Non-pigmented ciliary epithelial cell (primary cell): Measurements from ENCODE around the gene RARRES2.

Experiments used
- DNase-seq: peaks from one replicate; pipeline ENCODE4 v3.0.0-alpha.2; 2010; ENCODE audit warnings: low read depth

RARRES2 gene

DNA sequence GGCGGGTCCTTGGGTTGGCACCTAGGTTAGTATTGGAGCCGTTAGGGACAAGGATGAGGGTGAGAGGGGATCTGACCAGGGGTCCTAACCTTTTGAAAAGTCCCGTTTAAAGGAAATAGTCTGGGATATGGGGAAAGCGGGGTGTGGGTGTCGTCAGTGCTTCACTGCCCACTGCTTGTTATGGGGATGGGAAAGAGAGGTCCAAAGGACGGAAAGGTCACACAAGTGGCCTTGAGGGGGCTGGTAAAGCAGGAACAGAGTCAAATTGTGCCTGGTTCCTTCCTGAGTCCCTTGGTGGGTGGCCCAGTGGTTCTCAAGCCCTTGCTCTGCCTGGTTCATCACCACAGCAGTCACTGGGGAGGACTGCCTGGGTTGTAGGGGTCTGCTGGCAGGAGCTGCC lies 35.1 kb upstream of the RARRES2 start:
- DNase-seq = no peak

DNA sequence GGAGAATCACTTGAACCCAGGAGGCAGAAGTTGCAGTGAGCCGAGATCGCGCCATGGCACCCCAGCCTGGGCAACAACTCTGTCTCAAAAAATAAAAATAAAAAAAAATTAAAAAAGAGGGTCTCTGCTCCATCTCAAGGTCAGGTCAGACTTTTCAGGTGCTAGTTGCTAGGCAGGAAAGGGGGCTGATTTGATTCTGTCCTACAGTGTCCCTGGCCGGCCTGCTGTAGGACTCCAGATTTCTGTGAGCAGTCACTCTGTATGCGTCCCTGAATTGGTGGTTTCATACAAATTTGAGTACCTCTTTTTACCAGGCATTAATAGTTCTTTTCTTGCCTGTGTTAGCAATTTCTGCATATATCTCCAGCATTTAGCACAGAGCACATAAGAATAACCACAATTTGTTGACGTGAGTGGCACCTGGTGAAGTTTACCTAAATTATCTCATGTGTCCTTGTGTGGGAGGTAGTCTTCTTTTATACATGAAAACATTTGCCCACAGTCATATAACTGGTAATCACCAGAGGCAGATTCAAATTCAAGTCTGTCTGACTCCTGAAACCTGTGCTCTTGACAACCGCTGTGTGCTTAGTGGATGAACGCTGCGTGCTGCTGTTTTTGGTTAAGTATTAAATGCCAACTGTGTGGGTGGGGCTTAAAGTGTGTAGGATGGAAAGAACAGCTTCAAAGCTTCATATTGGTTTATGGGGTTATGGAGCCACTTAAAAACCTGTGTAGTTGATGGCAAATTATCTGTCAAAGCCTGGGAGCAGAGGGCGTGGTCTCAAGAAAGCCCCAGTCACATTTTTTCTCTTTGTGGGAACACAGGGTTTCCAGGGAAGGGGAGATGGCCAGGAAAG lies 34.5 kb upstream of the RARRES2 start:
- DNase-seq = no peak

DNA sequence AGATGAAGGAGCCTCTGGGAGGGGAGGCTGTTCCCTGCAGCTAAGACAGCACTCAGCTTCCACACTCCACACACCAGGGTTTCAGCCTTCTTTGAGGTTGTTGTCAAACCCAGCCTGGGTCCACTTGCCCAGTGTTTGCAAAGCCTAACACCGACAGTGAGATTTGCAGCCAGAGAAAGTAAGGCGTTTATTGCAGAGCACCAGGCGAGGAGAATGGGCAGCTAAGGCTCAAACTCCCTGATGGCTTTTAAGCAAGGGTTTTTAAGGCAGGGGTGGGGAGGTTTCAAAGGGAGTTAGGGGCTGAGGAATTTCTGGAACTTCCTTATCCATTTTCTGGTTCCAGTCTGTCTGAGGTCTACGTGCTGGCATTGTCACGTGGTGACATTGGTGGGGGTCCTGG lies 33.0 kb upstream of the RARRES2 start:
- DNase-seq = no peak

DNA sequence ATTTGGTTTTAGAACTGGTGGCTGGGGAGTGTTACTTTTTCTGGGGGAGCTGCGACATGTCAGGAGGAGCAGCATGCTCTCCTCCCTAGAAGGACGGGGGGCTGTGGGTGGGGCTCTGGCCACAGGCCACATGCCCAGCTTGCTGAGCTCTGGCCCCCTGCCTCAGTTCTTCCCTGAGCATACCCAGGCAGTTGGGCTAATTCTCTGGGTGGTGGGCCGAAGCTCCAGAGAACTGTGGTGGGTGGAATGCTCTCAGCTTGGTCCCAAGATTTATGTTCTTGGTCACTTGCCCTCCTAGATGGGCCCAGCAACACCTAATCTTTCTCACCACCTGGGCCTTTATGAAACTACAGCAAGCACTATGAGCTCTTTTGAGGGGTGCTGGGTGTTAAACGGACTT lies 32.6 kb upstream of the RARRES2 start:
- no peak for DNase-seq

DNA sequence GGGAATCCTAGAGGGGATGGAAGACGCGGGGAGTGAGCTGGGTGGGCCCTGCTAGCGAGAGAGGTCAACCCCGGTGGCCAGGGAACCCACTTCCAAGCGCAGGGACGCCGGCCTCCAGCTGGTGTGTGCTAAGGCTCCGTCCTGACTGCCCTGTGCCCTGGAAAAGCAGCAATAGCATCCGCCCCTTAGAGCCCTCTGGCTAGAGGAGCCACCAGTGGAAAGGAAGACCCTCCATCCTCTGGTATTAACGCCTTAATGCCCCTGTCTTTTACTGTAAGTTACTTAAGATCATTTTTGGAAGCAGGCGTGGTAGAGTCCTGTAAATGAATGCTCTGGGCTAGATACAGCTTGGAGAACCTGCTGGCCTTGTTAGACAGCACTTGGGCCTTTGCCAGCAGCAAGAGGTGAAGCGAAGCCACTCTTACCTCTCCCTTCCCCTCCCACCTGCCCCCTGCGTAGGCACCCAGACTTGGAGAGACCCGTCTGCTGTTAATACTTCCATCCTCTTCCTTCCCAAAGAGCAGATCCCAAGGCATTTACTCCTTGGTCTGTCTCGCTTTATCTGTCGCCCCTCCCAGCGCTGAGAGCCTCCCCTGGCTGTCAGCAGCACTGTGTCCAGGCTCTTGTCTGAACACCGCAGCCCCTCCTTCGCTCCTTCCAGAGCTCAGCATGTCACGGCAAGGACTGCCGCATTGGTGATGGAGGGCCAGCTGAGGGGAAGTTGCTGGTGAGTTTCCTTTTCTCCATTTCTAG lies 31.8 kb upstream of the RARRES2 start:
- no peak for DNase-seq

DNA sequence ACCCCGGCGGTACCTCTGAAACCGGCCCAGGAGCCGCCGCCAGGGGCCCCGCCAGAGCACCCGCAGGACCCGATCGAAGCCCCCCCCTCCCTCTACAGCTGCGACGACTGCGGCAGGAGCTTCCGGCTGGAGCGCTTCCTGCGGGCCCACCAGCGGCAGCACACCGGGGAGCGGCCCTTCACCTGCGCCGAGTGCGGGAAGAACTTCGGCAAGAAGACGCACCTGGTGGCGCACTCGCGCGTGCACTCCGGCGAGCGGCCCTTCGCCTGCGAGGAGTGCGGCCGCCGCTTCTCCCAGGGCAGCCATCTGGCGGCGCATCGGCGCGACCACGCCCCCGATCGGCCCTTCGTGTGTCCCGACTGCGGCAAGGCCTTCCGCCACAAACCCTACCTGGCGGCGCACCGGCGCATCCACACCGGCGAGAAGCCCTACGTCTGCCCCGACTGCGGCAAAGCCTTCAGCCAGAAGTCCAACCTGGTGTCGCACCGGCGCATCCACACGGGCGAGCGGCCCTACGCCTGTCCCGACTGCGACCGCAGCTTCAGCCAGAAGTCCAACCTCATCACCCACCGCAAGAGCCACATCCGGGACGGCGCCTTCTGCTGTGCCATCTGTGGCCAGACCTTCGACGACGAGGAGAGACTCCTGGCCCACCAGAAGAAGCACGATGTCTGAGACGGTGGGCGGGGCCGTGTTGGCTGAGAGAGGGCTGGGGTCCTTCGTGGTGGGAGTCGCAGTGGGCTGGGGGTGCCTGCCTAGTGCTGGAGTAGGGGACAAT lies 31.0 kb upstream of the RARRES2 start:
- no peak for DNase-seq

DNA sequence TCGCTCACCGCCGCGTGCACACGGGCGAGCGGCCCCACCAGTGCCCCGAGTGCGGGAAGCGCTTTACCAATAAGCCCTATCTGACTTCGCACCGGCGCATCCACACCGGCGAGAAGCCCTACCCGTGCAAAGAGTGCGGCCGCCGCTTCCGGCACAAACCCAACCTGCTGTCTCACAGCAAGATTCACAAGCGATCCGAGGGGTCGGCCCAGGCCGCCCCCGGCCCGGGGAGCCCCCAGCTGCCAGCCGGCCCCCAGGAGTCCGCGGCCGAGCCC lies 30.5 kb upstream of the RARRES2 start:
- no peak for DNase-seq

DNA sequence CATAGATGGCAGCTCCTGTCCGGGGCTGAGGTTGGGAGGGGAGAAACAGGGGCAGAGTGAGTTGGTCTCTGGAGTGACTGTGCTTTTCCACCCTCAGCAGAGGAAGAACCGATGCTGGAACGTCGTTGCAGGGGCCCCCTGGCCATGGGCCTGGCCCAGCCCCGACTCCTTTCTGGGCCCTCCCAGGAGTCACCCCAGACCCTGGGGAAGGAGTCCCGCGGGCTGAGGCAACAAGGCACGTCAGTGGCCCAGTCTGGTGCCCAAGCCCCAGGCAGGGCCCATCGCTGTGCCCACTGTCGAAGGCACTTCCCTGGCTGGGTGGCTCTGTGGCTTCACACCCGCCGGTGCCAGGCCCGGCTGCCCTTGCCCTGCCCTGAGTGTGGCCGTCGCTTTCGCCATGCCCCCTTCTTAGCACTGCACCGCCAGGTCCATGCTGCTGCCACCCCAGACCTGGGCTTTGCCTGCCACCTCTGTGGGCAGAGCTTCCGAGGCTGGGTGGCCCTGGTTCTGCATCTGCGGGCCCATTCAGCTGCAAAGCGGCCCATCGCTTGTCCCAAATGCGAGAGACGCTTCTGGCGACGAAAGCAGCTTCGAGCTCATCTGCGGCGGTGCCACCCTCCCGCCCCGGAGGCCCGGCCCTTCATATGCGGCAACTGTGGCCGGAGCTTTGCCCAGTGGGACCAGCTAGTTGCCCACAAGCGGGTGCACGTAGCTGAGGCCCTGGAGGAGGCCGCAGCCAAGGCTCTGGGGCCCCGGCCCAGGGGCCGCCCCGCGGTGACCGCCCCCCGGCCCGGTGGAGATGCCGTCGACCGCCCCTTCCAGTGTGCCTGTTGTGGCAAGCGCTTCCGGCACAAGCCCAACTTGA lies 29.9 kb upstream of the RARRES2 start:
- DNase-seq = no peak

DNA sequence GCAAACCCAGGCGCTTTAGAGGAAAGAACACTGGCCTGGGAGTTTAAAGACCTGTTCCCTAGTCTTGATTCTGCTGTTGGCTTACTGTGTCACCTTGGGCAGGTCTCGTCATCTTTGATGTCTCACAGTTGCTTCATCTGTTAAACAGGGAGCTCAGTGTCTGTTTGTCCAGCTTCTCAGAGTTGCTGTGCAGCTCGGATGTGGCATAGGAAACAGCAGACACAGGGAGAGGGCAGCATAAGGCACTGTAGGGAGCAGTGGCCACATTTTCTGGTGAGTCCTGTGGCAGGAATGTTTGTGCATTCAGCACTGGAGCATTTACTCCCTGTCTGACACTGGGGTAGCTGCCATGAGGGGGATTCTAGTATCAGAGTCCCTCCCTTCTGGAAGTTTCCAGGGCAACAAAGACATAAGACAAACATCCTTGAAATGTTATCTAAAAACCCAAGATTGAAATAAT lies 29.2 kb upstream of the RARRES2 start:
- no peak for DNase-seq

DNA sequence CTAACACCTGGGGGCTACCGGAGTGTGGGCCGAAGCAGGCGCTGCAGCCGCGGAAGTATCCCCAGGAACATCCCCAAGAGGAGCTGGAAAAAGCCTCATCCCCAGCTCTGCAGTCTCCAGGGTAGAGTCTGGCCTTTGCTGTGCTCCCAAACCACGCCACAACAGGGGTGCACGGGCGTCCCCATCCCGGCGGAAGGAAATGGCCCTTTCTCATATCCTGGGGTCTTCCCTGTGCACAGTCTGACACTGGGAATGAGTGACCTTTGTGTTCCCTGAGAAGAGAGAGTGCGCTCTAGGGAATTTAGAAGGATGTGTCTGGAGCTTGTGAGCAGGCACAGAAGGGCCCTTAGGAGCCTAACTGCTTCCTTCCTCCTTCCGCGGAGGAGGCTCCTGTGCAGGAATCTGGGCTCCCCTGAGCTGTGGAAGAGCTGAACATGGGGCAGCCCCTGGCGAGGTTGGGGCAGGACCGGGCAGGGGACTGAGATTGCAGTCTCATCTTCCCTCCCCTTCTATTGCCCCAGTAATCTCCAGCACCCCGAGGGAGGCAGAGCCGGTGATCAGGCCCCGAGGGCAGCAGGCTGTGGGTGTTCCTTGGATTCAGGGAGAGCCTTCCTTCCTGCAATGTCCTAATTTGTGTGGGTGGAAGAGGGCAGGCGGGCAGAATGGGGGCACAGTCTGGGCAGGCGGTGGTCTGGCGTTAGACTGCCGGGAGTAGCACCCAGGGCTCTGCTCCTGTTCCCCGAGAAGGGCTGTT lies 28.5 kb upstream of the RARRES2 start:
- no peak for DNase-seq

DNA sequence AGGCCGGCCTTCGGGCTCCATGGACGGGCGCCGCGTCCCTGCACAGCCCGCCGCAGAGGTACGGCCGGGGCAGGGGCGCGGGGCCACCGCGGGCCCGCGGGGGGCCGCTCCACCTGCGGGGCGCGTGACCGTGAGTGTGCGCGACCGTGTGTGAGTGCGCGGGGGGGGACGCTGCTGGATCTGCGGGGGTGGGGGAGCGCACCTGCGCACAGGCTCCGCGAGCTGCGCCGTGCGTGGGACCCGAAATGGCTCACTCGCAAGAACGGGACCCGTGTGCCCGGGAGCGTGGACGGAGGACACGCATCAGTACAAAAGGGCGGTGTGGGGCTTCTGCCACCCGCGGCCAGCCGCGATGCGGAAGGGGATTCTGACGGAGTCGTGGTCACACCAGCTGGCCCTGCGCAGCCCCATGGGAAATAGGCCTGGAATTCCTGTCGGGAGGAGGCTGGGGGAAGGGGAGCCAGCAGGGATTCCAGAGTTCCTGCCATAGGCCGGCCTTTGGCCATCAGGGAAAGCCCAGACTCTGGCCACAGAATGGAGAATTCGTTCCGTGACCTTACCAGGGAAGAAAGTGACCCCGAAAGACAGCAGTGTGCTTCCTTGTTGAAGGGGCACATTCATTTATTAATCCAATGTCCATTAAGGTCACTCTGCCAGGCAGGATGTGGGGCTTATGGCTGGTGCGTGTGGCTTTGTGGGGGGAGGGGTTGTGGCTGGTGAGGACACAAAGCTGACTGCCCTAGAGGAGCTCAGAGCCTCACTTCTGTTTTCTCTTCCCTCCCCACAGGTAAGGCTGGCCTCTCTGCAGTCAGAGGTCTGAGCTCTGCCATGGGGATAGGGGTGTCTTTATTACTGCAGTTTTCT lies 27.7 kb upstream of the RARRES2 start:
- no peak for DNase-seq

DNA sequence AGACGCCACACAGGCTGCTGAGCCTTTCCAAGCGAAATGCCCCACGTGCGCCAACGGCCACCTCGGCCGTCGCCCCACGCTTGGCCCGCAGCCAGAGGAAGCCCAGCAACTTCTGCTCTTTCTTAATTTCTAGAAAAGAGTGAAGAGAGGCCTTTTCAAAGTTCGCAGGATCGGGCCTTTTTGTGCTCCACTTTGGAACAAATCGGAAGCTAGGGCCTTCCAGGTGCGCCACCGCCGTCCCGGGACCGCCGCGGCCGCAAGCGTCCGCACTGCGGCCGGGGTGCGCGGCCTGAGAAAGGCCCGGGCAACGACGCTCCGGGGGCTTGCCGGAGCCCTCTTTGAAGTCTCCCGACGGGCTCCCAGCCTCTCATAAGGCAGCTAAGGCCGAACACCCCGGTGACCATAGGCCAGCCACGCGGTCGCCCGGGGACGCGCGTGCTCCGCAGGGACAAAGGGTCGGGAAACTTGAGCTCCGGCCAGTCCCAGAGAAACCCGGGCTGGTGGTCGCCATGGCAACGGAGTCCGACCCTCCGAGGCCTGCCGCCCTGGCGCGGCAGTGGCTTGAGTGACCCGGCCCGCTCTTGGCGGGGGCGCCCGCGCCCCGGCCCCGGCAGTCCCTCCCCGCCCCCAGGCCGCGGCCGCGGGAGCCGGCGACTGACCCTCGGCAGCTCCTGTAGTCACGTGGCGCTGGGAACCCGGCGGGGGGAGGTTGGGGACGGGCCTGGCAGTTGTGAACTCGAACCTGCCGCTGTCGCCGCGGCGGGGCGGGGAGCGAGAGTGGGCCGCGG lies 26.9 kb upstream of the RARRES2 start, which contains the start of gene REPIN1:
Gene REPIN1 (plus strand): TSS at position 727 of the 788 bp plus-strand sequence. CDS start 890 bp downstream, outside the sequence.
- no peak for DNase-seq

DNA sequence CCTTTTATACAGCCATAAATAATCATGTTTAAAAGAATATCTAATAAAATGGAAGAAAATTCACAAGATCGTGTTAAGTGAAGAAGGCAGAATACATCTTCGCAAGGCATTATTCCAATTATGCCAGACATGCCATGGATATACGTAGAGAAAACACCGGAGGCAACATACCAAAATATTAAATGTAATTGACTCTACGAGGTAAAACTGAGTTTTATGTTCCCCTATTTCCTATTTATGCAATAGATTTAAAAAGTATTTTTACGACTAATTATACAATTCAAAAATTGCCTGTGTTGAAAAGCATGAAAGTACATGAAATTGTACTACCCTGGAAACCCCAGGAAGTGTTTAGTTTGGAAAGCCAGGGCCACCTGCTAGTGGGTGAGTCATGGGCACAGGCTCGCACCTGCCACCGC lies 26.3 kb upstream of the RARRES2 start:
- no peak for DNase-seq

DNA sequence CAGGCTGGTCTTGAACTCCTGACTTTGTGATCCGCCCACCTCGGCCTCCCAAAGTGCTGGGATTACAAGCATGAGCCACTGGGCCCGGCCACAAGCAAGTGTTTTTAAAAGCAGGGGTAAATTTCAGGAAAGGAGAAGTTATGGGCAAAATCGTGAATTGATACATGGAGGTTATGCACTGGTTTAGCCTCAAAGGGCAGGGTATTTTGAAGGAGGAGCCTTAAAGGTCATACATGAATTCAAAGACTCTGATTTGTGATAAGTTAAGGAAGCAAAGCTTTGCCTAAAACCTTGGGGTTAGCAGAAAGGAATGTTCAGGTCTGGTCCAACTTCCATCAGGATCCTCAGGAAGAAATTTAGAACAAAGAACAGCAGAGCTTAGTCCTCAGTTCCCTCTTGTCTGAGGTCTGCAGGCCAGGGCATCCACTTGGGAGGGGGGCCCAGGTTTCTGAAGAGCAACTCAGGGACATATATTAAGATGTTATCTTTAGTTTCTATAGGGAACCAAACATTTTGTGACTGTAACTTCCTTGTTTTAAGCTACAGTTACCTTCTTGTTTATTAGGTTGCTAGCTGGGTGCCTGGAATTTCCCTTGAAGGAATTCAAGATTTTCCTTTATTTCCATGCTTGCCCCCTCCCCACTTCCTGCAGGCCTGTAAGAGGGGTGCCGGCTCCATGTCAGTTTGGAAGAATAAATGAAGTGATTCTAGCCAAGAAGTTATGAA lies 24.4 kb upstream of the RARRES2 start:
- no peak for DNase-seq

DNA sequence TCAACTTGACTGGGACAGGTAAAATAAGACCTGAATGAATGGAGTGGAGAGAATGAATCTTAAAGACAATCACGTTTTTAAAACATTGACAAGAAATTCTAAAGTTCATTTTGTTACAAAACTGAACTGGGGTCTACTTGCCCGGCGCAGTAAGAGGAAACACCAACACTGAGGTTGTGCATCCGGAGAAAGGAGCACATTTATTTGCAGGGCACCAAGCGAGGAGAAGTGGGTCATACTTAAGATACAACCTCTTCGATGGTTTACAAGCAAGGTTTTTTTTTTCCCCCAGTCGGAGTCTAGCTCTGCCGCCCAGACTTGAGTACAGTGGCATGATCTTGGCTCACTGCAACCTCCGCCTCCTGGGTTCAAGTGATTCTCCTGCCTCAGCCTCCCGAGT lies 23.8 kb upstream of the RARRES2 start:
- no peak for DNase-seq

DNA sequence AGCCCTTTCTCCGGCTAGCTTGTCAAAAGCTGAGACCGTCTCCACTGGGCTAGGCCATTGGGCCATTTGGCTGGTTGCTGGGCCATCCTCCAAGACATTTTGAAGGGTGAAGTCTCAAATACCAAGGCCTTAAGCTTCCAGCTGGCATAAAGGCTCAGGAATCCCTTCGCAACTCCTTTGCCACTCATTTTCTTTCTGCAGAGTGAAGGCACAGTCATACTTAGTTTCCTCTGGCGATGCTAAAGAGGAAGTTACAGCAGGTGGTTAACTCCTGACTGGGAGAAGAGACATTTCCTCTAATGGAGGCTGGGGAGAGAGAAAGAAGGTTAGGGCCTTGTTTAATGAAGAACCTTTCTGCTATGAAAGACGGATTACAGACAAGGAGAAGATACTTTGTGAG lies 22.4 kb upstream of the RARRES2 start:
- no peak for DNase-seq

DNA sequence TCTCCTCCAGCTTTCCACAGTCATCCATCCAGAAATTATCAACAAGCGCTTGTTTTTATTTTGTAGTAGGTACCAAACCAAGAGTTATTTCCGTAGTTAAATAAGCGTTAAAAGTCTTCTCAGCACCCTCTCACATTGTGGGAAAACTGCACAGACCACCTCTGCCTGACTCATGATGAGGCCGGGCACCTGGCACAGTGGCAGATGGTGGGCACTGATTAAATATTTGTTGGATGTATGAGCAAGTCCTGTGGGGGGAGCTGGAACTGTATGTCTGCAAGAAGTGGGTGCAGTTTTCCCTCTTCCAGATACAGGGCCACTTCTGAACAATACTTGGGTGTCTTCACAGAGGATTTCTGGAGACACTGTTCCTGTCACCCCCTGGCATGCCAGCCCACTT lies 21.9 kb upstream of the RARRES2 start:
- DNase-seq = no peak

DNA sequence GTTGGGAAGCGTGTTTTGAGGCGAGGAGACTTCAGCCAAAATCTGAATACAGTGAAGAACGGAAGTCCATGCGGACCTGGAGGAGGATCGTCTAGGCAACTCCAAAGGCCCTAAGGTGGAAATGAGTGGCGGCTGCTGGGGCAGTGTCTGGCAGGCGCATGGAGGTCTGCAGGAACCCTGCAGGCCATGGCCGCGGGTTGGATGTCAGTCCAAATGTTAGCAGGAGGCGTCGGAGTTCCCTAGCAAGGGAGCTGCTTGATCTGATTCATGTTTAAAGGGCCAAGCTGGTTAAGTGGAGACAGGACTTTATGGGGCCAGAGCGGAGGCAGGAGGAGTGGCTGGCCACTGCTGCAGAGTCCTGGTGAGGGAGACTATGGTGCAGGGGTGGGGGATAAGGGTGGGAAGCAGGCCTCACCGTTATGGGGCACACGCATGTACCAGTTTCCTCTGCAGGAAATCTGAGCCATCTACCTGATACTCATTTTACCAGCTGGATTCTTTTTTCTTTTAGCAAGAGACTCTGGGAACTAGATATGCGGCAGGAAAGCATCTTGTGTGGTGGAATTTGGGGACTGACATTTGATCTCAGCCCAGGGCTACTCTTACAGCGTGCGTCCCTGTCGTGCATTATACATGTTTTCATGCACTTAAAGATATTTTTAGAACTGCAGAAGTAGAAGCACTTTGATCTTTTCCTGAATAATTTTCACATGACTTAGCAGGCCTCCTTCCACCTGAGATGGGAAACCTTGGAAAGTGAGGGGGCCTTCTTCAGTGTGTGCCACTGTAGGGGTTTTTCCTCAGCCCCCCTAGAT lies 20.6 kb upstream of the RARRES2 start:
- no peak for DNase-seq
